NCI-H1694 (cell line): ENCODE results near the gene HOXD13.

ENCODE experiments used
- DNase-seq: peaks from one replicate; lab custom pipeline; 2025; lab: John Stamatoyannopoulos, UW

The HOXD13 gene

DNA sequence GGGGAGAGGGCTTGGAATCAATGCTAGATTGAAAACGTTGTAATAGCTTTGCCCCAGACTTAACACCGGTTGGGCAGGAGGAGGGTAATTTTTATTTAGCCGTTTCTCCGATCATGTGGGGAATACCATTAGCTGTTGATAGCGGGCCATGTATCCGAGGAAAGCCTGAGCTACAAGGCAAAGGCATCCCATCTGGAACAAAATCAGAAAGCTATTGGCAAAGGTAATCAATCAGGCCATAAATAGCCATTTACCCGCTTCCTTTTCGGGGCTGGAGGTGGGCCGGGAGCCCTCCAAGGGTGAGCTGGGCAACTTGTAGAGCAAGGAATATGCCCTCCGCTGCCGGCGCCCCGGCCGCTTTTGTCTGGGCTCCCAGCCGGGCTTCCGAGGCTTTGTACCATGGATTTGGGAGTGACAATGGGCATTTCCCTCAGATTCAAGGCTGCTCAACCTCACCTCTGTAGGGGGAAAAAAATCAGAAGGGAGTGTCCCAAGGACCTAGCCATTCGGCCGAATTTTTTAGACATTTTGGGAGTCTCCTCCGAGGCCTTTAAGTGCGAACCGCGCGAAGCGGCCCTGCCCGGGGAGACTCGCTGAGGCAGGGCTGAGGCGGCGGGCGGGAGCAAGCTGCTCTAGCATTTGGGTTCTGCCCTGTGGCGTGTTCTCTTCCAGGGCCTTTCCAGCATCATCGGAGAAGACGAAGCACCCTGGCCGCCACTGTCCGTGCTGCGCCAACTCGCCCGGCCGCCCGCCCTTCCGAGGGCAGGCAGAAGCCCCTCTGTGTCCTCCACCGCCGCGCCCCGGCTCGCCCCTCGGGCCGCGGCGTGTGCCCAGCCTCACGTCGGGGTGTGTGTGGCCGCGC lies 28.9 kb downstream of the HOXD13 start:
- DNase-seq = no peak

- DNase-seq = no peak
These were observed 29.6 kb downstream of the HOXD13 start for GRCh38 chr2:176122052-176122682.

- no peak for DNase-seq
These were observed 30.3 kb downstream of the HOXD13 start, which contains the start of gene HOXD9 for GRCh38 chr2:176122683-176123410. HOXD9 (plus strand) TSS chr2:176122719; CDS start chr2:176122769, 50 bp downstream.

GRCh38 chr2:176123411-176124109 lies 31.0 kb downstream of the HOXD13 start:
- no peak for DNase-seq

DNA sequence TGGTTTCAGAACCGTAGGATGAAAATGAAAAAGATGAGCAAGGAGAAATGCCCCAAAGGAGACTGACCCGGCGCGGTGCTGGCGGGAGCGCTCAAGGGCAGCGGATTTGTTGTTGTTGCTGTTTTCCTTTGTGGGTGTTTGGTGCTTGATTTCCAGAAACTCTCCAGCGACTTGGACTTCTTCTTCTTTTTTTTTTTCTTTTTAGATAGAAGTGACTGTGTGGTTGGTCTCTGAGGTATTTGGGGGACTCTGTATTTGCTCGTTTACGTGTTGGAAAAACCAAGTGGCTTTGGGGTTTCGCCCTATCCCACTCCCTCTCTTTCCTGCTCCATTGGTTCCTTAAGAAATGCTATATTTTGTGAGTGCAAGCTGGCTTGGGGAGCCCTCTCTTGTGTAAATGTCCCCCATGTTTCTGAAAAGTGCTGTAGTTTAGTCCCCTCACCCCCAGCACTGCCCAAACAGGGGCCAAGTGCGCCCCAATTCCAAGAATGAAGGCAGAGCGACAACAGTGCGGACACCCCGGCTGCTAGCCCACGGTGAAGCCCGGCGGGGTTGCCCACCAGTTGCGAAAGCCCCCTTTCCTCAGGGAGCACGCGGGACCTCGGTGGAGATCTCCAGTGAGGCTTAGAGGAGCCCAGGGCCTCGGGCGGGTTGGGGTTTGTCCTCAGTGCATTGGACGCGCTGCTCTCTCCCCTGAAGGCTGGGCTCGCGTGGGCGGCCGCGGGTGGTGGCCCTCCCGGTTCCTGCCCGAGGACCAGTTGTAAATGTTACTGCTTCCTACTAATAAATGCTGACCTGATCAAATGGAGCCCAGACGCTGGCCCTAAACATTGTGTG lies 31.8 kb downstream of the HOXD13 start:
- no peak for DNase-seq

DNA sequence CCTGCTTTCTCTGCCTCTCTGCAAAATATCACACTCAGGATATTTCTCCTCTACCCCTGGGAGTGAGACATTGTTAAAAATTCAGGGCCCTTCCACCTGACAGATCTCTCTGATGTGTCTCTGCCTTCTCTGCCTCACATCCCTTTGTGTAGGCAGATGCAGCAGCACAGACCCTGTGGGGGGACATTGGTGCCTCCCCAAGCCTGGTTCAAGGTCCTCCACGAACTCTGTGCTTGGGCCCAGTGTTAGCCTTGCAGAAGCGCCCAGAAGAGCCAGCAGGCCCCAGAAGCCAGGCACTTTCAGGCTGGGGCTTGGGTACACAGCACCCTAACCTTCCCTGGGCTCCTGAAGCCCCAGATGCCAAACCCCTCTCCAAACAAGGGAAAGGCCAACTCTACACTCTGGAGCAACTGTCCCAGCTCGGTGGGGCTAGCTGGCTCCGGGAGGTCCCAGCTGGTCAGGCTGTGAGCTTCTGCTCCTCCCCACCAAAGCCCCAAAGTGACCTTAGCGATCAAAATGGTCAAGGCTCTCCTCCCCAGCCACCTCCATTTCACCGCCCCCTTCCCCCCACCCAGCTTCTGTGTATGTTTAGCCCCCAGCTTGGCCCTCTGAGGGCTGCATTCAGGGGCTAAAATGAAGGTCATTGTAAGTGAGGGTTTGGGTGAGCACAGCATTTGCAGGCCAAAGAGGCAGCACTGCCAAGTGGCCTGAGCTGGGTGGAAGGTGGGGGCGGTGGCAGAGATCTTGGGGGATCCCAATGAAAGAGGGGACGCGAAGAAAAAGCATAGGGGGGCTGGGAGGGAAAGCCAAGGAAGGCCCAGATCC lies 32.6 kb downstream of the HOXD13 start:
- no peak for DNase-seq

- DNase-seq = no peak
These were observed 33.2 kb downstream of the HOXD13 start for GRCh38 chr2:176125772-176126054.

- DNase-seq = peak; percentile 65
These were observed 34.6 kb downstream of the HOXD13 start for GRCh38 chr2:176126929-176127773.

GRCh38 chr2:176127774-176128072 lies 35.2 kb downstream of the HOXD13 start:
- DNase-seq = no peak

DNA sequence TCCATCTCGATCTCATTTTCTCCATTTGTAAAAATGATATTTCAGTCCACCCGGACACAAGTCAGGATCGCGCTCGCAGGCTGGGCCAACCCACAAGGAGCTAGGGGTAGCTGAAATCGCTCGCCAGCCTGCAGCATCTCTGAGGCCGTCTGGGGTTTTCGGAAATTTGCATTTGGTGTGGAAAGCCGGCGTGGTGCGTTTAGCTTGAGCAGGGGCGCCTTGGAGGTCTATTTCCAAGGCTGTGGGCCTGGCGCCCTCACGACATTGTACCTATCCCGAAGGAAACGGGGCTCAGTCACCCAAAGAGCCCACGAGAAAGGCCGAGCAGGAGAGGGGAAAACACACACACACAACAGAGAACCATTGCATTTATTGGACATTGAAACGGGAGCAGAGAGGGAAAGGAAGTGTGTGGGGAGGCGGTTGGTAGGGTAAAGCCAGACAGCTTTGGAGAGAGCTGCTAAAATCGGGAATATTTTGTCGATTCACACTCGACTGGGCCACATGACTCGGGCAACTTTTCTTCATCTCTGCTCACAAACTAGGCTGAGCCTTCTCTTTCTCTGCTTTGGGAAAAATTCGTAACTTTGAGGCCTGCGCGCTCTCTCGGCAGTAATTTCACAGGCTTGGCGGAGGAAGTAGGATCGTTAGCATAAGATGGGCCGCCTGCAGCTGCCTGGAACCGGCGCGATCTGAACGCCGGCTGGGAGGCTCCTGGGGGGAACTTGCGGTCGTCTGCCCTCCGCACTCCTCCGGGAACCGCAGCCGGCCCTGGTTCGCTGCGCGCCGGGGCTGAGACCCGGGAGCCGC lies 35.9 kb downstream of the HOXD13 start:
- no peak for DNase-seq

- peak; percentile 32 for DNase-seq
These were observed 36.7 kb downstream of the HOXD13 start, which contains the start of gene HOXD8 for GRCh38 chr2:176128982-176129796. HOXD8 (plus strand) TSS chr2:176129705; CDS start chr2:176130367, 662 bp downstream.

DNA sequence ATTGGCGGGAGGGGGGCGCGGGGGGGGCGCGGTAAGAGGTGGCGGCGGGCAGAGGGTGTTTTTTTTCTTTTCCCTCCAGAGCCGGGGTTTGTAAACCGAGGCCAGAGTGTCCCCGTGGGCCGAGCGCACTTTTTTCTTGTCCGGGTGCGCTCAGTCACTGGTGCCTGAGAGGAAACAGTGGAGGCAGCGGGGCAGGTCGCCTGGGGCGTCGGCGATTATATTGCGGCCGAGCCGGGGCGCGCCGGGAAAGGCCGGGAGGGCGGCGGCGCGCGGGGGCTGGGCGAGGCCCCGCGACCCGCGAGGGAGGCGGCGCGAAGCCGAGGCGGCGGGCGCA lies 37.3 kb downstream of the HOXD13 start:
- peak; percentile 14 for DNase-seq

- DNase-seq = no peak
These were observed 37.8 kb downstream of the HOXD13 start for GRCh38 chr2:176130147-176130956.

DNA sequence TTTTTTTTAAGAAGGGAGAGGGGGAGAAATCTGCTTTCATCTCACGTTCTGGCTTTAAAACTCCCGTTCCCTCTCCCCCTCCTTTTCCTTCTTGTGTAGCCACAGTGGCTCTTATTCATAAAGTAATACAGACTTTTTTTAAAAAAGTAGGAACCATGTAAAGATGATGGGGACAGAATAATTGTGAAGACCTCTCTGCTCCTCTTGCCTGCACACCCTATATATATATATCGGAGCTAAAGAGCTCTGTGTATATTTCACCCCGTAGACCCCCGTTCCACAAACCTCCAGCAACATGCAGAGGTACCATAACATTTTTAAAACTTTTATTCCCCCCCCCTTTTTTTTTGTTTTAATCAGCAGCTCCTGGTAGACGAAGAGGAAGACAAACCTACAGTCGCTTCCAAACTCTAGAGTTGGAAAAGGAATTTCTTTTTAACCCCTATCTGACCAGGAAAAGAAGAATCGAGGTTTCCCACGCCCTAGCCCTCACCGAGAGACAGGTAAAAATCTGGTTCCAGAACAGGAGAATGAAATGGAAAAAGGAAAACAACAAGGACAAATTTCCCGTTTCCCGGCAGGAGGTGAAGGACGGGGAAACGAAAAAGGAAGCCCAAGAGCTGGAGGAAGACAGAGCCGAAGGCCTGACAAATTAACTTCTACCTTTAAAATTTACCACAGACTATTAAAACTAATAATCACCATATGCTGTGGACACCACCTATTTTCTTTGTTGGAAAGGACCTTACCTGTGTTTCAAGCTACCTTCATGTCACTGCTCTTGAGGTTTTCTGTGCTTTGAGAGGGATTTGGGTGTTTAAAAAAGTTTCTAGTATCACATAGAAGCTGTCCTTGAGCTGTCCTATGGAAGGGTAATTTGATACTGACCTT lies 38.7 kb downstream of the HOXD13 start:
- DNase-seq = no peak

DNA sequence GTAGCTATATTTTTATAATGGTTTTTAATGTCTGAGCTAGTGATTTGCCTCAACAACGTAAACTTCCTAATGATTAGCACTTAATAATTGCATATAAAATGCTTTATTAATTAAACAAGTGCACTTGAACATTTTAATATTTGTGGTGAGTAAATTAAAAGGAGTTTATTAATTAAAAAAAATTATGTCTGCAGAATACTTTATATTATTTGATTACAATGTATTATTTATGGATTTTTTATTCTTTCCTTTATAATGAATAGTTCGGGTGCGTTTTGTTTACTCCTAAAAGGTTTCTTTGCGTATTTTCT lies 39.3 kb downstream of the HOXD13 start:
- DNase-seq = no peak
